GM21528 (cell line): Measurements from ENCODE around the gene LILRA1.
"Not testable (repeated sequence)": the region's sequence is repeated elsewhere in the genome, so short reads cannot be mapped to it uniquely, and the experiment has no call there.

ENCODE experiments used
- ATAC-seq: cut with Tn5 transposase; IDR thresholded peaks from one replicate; pipeline ENCODE4 v1.9.1; 2021; ENCODE audit warnings: mild to moderate bottlenecking, moderate library complexity; ENCODE audit not compliant: unreplicated experiment, low FRiP score

The LILRA1 gene

DNA sequence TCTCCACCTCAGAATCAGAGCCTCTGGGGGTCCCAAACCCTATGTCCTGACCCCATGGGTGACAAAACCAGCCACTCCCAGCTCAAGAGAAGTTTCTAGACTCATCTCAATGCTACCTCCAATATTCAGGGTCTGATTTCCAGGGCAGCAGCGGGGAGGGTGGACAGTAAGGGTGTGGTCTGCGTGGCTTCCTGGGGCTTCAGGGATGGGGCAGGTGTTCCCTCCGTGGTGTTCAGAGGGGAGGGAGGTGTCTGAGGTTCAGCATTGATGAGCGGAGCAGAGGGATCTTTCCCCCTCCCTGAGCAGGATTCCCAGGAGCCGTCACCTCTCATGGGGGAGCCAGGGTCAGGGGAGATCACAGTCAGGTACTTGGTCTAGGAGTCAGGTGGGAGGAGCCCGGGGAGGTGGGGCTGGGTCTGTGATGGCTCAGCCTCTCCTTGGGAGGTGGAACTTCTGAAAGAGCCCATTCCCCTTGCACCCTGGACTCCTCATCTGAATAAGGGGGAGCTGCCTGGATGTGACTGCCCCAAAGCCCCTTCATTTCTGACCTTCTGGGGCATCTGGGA lies 16.9 kb upstream of the LILRA1 start:
- ATAC-seq, result no peak

DNA sequence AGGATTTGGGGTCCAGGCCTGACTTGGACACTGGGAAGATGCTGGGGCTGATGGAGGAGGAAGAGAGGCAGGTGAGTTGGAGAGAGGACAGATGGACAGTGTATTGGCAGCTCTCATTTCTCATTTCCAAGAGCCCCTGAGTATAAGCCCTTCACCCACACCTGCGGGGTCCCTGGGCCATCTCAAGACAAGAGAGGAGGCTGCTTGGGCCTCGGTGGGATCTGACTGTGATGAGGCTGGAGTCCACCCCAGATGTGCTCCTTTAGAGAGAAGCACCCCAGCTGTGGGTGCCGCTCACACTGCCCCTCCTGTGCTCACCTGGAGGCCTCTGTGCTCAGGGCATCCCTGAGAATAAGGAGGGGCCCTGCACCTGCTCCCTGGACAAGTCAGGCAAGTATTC lies 16.1 kb upstream of the LILRA1 start:
- no peak for ATAC-seq

DNA sequence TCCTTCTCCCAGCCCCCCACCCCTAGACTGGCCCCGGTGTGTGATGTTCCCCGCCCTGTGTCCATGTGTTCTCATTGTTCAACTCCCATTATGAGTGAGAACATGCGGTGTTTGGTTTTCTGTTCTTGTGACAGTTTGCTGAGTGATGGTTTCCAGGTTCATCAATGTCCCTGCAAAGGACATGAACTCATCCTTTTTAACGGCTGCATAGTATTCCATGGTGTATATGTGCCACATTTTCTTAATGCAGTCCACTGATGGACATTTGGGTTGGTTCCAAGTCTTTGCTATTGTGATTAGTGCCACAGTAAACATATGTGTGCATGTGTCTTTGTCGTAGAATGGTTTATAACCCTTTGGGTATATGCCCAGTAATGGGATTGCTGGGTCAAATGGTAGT lies 15.2 kb upstream of the LILRA1 start:
- not testable (repeated sequence) for ATAC-seq

DNA sequence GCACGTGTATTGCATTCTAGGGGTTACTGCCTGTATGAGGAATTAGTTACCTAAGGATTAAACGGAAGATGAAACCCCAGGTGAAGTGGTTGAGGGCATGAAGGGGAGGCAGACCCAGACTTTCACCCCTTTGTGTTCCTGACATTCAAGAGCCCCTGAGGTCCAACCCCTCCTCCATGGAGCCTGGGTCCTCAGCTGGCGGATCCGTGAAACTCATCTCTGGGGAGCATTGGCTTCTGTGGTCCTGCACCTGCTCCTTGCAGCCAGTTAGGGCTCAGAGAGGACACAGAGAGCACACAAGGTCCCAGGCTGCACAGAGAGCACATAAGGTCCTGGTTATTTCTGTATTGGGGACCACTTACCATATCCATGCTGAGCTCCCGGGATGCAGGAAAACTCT lies 7.0 kb upstream of the LILRA1 start:
- no peak for ATAC-seq

DNA sequence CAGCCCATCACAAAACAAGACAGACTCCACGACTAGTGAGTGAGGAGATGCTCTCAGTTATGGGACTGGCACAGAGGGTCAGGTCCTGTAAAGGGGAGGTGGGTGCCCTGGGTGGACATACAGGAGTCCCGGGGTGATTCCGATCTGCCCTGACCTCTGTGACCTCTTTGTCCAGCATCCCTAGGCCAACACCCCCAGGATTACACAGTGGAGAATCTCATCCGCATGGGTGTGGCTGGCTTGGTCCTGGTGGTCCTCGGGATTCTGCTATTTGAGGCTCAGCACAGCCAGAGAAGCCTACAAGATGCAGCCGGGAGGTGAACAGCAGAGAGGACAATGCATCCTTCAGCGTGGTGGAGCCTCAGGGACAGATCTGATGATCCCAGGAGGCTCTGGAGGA lies 6.4 kb upstream of the LILRA1 start:
- no peak for ATAC-seq

DNA sequence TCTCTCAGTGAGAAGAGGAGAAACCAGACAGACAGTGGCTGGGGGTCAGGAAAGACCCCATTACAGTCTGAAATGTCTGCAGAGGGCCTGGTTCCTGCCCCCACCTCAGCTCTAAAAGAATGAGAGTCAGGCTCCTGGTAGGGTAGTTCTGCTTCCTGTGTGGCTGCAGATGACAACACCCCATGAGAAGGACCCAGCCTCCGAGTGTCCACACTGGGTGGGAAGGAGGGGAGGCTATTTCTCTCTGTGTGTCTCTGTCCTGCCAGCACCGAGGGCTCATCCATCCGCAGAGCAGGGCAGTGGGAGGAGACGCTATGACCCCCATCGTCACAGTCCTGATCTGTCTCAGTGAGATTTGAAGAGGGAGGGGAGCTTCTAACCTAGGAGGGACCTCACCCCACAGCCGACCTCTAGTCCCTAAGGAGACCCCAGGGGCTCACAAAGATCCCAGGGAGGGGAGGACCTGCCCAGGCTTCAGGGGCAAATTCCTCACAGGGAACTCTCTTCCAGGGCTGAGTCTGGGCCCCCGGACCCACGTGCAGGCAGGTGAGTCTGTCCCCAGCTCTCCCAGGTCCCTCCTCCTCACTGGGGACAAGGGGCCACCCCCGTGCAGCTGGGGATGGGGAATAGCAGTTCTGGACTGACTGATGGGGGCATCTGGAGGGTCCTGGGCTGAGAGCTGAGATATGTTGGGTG lies 647 bp downstream of the LILRA1 start:
- ATAC-seq, result not testable (repeated sequence)

DNA sequence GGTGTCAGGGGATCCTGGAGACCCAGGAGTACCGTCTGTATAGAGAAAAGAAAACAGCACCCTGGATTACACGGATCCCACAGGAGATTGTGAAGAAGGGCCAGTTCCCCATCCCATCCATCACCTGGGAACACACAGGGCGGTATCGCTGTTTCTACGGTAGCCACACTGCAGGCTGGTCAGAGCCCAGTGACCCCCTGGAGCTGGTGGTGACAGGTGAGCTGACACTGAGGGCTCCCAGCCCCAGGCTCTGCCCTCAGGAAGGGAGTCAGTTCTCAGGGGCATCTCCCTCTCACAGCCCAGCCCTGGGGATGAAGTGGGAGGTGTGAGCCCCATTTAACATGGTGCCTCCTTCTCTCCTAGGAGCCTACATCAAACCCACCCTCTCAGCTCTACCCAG lies 1.3 kb downstream of the LILRA1 start:
- ATAC-seq, result no peak

DNA sequence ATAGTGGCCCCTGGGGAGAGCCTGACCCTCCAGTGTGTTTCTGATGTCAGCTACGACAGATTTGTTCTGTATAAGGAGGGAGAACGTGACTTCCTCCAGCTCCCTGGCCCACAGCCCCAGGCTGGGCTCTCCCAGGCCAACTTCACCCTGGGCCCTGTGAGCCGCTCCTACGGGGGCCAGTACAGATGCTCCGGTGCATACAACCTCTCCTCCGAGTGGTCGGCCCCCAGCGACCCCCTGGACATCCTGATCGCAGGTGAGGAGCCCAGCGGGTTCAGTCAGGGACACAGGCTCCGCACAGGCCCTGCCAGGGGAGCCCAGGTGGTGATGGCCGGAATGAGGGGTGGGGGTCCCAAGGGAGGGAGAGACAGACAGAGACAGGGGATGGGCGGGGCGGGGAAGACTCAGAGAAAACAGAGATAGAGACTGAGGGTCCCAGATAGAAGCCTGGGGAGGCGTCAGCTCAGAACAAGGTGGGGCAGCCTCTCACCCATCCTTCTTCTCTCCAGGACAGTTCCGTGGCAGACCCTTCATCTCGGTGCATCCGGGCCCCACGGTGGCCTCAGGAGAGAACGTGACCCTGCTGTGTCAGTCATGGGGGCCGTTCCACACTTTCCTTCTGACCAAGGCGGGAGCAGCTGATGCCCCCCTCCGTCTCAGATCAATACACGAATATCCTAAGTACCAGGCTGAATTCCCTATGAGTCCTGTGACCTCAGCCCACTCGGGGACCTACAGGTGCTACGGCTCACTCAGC lies 2.4 kb downstream of the LILRA1 start:
- ATAC-seq, result not testable (repeated sequence)

DNA sequence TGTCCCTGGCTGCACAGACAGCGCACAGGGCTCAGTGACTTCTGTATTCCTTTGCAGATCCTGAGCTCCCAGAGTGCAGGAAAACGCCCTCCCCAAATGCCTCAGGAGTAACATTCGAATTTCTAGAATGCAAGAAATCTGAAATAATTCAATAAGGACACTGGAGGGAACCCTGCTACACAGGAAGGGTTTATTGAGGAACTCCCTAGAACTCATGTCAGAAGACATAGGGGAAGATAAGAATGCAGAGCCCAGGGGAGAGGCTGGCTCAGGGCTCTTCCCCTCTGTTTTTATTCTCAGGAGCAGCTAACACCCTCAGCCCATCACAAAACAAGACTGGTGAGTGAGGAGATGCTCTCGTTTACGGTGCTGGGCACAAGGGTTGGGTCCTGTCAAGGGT lies 6.8 kb downstream of the LILRA1 start:
- no peak for ATAC-seq

DNA sequence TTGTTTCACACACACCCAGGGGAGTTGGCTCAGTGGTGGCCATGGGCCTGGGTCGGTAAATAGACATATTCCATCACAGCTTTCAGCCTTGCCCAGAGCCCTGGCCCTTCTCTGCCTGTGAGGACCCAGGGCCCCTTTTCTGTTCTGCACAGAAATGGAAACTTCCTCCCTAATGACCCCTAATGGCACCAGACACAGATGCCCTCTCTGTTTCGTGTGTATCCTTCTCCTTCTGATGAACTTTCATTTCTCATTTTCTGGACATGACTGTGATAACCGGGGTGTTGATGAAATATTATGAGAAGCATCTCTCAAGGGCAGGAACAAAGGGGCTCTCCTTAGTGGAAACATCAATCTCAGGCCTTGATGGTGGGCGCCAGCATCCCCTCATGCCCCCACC lies 12.8 kb downstream of the LILRA1 start:
- ATAC-seq, result no peak

DNA sequence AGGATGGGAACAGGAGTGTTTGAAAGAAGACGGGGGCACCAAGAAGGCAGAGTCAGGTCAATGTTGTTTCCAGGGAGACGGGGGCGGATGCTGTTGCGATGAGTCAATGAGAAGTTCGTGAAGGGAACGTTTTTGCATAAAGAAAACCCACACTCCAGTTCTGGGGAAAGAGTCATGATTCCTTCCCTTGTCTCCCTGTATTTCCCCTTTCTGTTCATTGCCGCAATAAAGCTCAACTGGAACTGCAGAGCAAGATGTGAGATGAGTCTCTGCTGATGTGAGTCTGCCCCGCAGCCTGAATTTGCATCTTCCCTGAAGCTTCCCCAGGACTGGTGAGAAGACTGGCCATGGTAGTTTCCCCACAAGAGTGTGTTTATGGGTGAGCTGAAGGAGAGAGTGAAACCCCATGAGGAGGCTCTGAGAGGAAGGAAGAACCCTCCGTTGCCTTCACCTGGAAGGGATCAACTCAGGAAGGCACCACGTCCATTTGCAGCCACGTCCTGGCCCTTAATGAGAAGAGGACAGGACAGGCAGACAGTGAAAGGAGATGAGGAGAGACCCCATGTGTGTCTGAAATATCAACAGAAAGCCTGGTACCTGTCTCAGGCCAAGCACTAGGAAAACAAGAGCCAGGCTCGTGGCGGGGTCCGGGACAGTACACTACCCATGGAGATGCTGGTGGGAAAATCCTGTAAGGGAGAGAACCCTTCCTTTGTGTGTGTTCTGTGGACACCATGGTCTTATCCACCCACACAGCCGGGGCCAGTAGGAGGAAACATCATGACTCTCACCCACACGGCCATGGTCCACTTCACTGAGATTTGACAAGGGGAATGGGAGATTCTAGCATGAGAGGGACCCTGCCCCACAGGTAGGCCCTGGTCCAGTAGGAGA lies 13.7 kb downstream of the LILRA1 start:
- no peak for ATAC-seq

DNA sequence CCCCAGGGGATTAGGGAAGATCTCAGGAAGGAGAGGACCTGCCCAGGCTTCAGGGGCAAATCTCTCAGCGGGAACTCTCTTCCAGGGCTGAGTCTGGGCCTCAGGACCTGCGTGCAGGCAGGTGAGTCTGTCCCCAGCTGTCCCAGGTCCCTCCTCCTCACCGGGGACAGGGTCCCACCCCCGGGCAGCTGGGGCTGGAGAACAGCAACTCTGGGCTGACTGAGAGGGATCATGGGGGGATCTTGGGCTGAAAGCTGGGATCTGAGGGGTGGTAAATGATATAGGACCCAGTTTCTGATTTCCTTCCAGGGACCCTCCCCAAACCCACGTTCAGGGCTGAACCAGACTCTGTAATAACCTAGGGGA lies 14.3 kb downstream of the LILRA1 start:
- no peak for ATAC-seq

DNA sequence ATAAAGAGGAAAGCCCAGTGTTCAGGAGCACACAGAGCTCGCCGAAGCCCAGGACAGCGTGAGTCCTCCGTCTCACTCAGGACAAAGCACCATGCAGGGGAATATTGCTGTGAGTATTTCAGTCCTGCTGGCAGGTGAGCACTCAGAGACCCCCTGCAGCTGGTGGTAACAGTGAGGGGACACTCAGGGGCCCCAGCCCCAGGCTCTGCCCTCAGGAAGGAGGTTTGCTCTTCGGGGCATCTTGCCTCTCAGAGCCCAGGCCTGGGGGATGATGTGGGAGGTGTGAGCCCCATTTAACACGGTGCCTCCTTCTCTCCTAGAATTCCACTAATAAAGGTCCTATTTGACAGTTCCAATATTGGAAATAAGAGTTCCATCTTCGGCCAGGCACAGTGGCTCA lies 14.8 kb downstream of the LILRA1 start:
- no peak for ATAC-seq

DNA sequence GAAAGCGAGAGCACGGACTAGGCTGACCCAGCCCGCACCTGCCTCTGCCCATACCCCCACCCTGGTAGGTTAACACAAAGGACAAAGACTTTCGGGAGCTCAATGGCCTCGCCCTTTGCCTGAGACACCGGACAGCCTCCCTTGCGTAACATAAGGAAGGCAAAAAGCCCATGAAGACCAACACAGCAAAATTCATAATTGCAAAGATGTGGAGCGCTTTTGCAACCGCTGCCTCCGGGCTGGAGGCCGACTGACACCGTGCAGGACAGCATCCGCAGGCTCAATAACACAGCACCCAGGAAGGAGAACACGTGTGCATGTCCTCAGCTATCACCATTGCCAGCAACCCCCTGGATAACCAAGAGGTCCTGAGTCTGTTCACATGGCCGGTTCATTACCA lies 15.4 kb downstream of the LILRA1 start:
- no peak for ATAC-seq

DNA sequence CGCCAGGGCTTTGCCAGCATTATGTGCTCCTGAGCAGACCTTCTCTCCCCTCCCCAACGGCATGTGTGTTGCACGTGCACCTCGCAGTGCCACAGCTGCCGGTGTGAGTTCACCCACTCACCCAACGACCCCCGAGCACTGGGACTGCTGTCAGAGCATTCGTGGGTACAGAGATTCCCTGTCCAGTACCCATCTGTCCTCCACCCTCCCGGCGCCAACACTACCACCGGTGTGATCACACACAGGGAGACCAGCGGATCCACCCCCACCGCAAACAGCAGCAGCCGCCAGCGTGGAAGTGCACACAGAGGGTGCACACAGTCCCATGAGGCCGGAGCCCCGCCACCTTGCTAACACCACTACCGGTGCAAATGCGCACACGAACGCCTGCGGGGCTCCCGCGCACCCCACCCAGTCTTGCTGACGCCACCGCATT lies 15.9 kb downstream of the LILRA1 start:
- ATAC-seq, result no peak

DNA sequence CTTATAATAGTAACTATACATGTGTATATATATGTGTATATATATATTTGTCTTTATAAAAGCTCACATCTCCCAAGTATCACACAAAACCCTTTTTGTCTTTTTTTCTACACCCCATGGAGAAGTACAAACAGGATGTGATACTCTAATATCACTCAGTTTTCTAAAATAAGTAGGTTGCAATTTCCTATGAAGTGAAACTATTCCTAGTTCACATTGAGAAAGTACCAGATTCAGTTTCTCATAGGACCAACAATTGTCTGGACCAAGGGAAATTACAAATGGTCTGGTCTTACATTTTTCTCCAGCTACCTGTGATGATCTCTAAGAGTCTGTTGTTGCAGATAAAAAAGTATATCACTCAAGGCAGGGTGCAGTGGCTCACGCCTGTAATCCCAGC lies 19.0 kb downstream of the LILRA1 start:
- ATAC-seq, result no peak

DNA sequence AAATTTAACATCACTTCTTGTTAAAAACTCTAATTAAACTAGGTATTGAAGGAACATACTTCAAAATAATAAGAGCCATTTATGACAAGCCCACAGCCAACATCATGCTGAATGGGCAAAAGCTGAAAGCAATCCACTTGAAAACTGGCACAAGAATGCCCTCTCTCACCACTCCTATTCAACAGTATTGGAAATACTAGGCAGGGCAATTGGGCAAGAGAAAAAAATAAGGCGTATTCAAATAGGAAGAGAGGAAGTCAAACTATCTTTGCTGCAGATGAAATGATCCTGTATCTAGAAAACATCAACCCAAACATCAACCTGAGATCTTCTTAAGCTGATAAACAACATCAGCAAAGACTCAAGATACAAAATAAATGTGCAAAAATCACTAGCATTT lies 21.3 kb downstream of the LILRA1 start:
- no peak for ATAC-seq

DNA sequence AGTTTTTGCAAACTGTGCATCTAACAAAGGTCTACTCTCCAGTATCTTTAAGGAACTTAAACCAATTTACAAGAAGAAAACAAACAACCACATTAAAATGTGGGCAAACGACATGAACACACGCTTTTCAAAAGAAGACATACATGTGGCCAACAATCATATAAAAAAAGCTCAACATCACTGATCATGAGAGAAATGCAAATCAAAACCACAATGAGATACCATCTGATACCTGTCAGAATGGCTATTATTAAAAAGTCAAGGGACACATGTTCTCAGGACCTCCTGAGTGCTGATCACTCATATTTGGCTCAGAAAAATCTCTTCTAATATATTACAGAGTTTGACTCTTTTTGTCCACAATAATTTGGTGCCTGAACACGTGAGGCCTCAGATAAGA lies 22.6 kb downstream of the LILRA1 start:
- ATAC-seq, result peak; percentile 40

DNA sequence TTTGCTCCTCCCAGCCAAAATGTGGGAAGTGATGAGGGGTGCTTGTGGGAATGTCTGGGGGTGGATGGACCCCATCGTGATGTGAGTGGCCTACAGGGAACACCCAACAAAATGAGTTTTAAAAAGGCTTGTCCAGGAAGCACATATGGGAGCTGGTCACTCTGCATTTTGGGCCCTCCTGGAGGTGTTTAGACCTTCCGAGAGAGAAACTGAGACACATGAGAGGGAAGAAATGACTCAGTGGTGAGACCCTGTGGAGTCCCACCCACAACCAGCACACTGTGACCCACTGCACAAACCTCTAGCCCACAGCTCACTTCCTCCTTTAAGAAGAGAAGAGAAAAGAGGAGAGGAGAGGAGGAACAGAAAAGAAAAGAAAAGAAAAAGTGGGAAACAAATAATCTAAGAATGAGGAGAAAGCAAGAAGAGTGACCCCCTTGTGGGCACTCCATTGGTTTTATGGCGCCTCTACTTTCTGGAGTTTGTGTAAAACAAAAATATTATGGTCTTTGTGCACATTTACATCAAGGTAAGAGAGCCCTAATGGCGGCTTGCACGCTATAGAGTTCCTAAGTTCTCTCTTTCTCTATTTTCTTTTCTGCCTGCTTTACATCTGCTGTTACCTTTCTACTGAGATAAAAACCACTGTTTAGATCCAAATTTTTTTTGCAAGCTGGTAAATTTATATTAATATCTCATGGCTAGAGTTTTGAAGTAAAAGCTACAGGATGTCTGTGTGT lies 23.6 kb downstream of the LILRA1 start:
- ATAC-seq, result peak; percentile 74

DNA sequence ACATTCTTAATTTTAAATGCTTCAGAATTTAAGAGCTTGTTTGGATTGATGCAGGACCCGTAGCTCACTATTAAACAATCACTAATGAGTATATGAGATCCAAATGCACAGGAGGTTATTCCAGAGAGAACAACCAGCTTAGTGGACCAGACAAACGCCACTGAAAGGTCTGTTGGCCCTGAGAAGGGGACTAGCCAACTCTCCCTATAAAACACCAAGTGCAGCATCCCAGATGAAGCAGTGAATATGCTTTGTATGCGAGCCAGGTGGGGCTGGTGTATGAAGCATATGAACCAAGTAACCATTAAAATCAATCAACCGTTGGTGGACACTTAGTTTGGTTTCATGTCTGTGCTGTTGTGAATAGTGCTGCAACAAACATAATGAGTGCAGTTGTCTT lies 27.0 kb downstream of the LILRA1 start:
- ATAC-seq, result no peak
